GM23338 (cell line): ENCODE results near the gene ENOX2. TPM values are rescaled to one million over a fixed set of nuclear protein-coding genes. Genes with fewer than 3 reads are reported as not detected.

Experiments used
- ATAC-seq: fragments of 200-7000 bp; cut with Tn5 transposase; 3 replicates; pipeline ENCODE4 v1.9.1; 2020
- DNase-seq: peaks from one replicate; pipeline ENCODE4 v3.0.0-alpha.2; 2015; ENCODE audit warnings: low spot score
- H2AFZ ChIP-seq: fragments of 200-600 bp; sonication (generic); 2 replicates; pipeline ENCODE4 v1.8.0; 2016; ENCODE audit warnings: antibody characterized with exemption, mild to moderate bottlenecking, moderate library complexity
- H3F3A ChIP-seq: fragments of 200-600 bp; sonication (generic); replicated peaks from 2 replicates; pipeline ENCODE4 v1.8.0; 2017; ENCODE audit warnings: antibody characterized with exemption, mixed run types, low read depth
- H3K27ac ChIP-seq: fragments of 200-600 bp; sonication (generic); 2 replicates; pipeline ENCODE4 v1.6.1; 2016; ENCODE audit warnings: low read depth
- H3K27me3 ChIP-seq: fragments of 200-600 bp; sonication (generic); 2 replicates; pipeline ENCODE4 v1.8.0; 2016; ENCODE audit warnings: mild to moderate bottlenecking, mixed run types, moderate library complexity; ENCODE audit not compliant: insufficient read depth
- H3K36me3 ChIP-seq: fragments of 200-600 bp; sonication (generic); 2 replicates; pipeline ENCODE4 v1.8.0; 2016; ENCODE audit warnings: mild to moderate bottlenecking; ENCODE audit not compliant: insufficient read depth
- H3K4me1 ChIP-seq: fragments of 200-600 bp; sonication (generic); 2 replicates; pipeline ENCODE4 v1.8.0; 2016; ENCODE audit warnings: mild to moderate bottlenecking, moderate library complexity; ENCODE audit not compliant: insufficient read depth
- H3K4me2 ChIP-seq: fragments of 200-600 bp; sonication (generic); 2 replicates; pipeline ENCODE4 v1.7.1; 2017; ENCODE audit warnings: mixed run types
- H3K4me3 ChIP-seq: fragments of 200-600 bp; sonication (generic); 2 replicates; pipeline ENCODE4 v1.6.1; 2016; ENCODE audit warnings: mixed run types
- H3K79me2 ChIP-seq: fragments of 200-600 bp; sonication (generic); replicated peaks from 2 replicates; pipeline ENCODE4 v1.8.0; 2017; ENCODE audit warnings: mild to moderate bottlenecking; ENCODE audit not compliant: insufficient read depth
- H3K9me2 ChIP-seq: fragments of 200-600 bp; sonication (generic); 2 replicates; pipeline ENCODE4 v1.8.0; 2017; ENCODE audit not compliant: insufficient read depth
- H4K20me1 ChIP-seq: fragments of 200-600 bp; sonication (generic); replicated peaks from 2 replicates; pipeline ENCODE4 v1.8.0; 2017; ENCODE audit warnings: mild to moderate bottlenecking; ENCODE audit not compliant: insufficient read depth
- H3K27ac Mint-ChIP-seq: 2 replicates; pipeline ENCODE4 v1.8.0; 2020; ENCODE audit warnings: inconsistent platforms, mild to moderate bottlenecking, moderate library complexity, mixed read lengths
- H3K27me3 Mint-ChIP-seq: 3 replicates; pipeline ENCODE4 v1.8.0; 2022; ENCODE audit warnings: low read depth, mild to moderate bottlenecking, moderate library complexity, mixed read lengths, inconsistent platforms; ENCODE audit not compliant: insufficient read depth, poor library complexity
- H3K36me3 Mint-ChIP-seq: 3 replicates; pipeline ENCODE4 v1.8.0; 2021; ENCODE audit warnings: low read depth, mild to moderate bottlenecking, inconsistent platforms, moderate library complexity, mixed read lengths
- H3K4me1 Mint-ChIP-seq: 3 replicates; pipeline ENCODE4 v1.8.0; 2020; ENCODE audit warnings: mild to moderate bottlenecking, inconsistent platforms, mixed read lengths
- H3K4me3 Mint-ChIP-seq: 3 replicates; pipeline ENCODE4 v1.8.0; 2021; ENCODE audit warnings: moderate library complexity, mild to moderate bottlenecking, inconsistent platforms, mixed read lengths
- H3K9me3 Mint-ChIP-seq: 3 replicates; pipeline ENCODE4 v1.8.0; 2020; ENCODE audit warnings: moderate library complexity, mild to moderate bottlenecking, inconsistent platforms, mixed read lengths
- STAT1 ChIP-seq: IDR thresholded peaks from one replicate; pipeline ENCODE4 v1.6.1; 2016; ENCODE audit warnings: antibody characterized with exemption; ENCODE audit not compliant: unreplicated experiment
- ZNF114 ChIP-seq: fragments of 250-450 bp; sonication (Bioruptor Pico); IDR thresholded peaks from 2 replicates; pipeline ENCODE4 v1.5.0; 2020; ENCODE audit warnings: mild to moderate bottlenecking, moderate library complexity
- polyA plus RNA-seq: library from polyadenylated mRNA; unstranded; fragments of >200 nt; fragmentation: Nextera tagmentation; extraction: Ambion mirVana; gene quantifications from 2 replicates; pipeline ENCODE4 v1.2.1, GENCODE V29; 2016
- total RNA-seq: library from RNA; depleted of rRNA; stranded (reverse); fragments of >200 nt; shearing (Covaris generic); gene quantifications from 2 replicates; pipeline ENCODE4 v1.2.3, GENCODE V29; 2014
- TF ChIP-seq, protein P1 (sequence below): fragments of 250-450 bp; sonication (Bioruptor Pico); IDR thresholded peaks from 2 replicates; pipeline ENCODE4 v1.5.0; 2020; ENCODE audit warnings: mild to moderate bottlenecking, moderate library complexity
- TF ChIP-seq, protein P2 (sequence below): IDR thresholded peaks from one replicate; pipeline ENCODE4 v1.6.1; 2018; ENCODE audit warnings: antibody characterized with exemption; ENCODE audit not compliant: unreplicated experiment

The ENOX2 gene
- total and polyA plus RNA-seq, 2 experiments from 2014 or later, result 9.6 to 11.2 TPM

DNA sequence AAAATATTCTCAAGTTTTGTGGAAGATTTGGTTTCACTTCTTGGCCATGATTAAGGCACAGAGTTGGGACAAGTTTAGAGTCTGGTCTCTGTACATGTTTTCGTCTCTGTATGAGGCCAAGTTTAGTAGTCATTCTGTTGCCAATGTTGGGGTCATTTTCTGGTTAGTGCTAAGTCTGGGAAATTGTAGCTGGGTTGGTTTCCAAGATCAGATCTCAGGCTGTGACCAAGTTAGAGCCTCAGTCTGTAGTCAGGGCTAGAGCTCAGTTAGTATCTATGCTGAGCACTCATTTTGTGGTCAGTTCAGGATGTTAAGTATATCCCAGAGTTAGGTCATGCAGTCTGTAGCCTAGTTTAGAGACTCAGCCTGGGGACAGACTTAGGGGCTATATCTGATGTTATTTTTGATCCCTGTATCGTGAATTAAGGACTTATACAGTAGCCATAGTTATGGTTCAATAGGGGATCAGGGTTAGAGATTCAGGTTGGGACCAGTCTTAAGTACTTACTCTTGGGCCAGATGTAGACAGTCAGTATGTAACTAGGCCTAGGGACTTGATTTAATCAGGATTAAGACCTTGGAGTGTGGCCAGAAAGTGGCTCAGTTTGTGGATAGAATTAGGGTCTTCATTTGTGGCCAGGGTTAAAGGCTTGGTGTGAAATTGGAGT is 6.6 kb upstream of the ENOX2 start:
- TF ChIP-seq, protein P1, sequence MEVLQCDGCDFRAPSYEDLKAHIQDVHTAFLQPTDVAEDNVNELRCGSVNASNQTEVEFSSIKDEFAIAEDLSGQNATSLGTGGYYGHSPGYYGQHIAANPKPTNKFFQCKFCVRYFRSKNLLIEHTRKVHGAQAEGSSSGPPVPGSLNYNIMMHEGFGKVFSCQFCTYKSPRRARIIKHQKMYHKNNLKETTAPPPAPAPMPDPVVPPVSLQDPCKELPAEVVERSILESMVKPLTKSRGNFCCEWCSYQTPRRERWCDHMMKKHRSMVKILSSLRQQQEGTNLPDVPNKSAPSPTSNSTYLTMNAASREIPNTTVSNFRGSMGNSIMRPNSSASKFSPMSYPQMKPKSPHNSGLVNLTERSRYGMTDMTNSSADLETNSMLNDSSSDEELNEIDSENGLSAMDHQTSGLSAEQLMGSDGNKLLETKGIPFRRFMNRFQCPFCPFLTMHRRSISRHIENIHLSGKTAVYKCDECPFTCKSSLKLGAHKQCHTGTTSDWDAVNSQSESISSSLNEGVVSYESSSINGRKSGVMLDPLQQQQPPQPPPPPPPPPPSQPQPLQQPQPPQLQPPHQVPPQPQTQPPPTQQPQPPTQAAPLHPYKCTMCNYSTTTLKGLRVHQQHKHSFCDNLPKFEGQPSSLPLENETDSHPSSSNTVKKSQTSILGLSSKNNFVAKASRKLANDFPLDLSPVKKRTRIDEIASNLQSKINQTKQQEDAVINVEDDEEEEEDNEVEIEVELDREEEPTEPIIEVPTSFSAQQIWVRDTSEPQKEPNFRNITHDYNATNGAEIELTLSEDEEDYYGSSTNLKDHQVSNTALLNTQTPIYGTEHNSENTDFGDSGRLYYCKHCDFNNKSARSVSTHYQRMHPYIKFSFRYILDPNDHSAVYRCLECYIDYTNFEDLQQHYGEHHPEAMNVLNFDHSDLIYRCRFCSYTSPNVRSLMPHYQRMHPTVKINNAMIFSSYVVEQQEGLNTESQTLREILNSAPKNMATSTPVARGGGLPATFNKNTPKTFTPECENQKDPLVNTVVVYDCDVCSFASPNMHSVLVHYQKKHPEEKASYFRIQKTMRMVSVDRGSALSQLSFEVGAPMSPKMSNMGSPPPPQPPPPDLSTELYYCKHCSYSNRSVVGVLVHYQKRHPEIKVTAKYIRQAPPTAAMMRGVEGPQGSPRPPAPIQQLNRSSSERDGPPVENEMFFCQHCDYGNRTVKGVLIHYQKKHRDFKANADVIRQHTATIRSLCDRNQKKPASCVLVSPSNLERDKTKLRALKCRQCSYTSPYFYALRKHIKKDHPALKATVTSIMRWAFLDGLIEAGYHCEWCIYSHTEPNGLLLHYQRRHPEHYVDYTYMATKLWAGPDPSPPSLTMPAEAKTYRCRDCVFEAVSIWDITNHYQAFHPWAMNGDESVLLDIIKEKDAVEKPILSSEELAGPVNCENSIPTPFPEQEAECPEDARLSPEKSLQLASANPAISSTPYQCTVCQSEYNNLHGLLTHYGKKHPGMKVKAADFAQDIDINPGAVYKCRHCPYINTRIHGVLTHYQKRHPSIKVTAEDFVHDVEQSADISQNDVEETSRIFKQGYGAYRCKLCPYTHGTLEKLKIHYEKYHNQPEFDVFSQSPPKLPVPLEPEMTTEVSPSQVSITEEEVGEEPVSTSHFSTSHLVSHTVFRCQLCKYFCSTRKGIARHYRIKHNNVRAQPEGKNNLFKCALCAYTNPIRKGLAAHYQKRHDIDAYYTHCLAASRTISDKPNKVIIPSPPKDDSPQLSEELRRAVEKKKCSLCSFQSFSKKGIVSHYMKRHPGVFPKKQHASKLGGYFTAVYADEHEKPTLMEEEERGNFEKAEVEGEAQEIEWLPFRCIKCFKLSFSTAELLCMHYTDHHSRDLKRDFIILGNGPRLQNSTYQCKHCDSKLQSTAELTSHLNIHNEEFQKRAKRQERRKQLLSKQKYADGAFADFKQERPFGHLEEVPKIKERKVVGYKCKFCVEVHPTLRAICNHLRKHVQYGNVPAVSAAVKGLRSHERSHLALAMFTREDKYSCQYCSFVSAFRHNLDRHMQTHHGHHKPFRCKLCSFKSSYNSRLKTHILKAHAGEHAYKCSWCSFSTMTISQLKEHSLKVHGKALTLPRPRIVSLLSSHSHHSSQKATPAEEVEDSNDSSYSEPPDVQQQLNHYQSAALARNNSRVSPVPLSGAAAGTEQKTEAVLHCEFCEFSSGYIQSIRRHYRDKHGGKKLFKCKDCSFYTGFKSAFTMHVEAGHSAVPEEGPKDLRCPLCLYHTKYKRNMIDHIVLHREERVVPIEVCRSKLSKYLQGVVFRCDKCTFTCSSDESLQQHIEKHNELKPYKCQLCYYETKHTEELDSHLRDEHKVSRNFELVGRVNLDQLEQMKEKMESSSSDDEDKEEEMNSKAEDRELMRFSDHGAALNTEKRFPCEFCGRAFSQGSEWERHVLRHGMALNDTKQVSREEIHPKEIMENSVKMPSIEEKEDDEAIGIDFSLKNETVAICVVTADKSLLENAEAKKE (CRISPR knock-in tag), result no peak
- TF ChIP-seq ZNF114 (CRISPR knock-in tag) (no peak), STAT1 (no peak)
- TF ChIP-seq, protein P2, sequence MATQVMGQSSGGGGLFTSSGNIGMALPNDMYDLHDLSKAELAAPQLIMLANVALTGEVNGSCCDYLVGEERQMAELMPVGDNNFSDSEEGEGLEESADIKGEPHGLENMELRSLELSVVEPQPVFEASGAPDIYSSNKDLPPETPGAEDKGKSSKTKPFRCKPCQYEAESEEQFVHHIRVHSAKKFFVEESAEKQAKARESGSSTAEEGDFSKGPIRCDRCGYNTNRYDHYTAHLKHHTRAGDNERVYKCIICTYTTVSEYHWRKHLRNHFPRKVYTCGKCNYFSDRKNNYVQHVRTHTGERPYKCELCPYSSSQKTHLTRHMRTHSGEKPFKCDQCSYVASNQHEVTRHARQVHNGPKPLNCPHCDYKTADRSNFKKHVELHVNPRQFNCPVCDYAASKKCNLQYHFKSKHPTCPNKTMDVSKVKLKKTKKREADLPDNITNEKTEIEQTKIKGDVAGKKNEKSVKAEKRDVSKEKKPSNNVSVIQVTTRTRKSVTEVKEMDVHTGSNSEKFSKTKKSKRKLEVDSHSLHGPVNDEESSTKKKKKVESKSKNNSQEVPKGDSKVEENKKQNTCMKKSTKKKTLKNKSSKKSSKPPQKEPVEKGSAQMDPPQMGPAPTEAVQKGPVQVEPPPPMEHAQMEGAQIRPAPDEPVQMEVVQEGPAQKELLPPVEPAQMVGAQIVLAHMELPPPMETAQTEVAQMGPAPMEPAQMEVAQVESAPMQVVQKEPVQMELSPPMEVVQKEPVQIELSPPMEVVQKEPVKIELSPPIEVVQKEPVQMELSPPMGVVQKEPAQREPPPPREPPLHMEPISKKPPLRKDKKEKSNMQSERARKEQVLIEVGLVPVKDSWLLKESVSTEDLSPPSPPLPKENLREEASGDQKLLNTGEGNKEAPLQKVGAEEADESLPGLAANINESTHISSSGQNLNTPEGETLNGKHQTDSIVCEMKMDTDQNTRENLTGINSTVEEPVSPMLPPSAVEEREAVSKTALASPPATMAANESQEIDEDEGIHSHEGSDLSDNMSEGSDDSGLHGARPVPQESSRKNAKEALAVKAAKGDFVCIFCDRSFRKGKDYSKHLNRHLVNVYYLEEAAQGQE, result no peak
- H3K9me3 Mint-ChIP-seq, result no peaks in the 10 kb centered on the region
- H2AFZ ChIP-seq, result no peak overlapping the region
- DNase-seq, result no peak
- no peaks in the 10 kb centered on the region for H3K27me3 ChIP-seq
- no peak overlapping the region for H3K4me3 ChIP-seq
- H3K27ac Mint-ChIP-seq, result no peak overlapping the region
- H3K9me2 ChIP-seq, result no peaks in the 10 kb centered on the region
- H3K4me1 Mint-ChIP-seq, result no peaks in the 10 kb centered on the region
- no peaks in the 10 kb centered on the region for H3F3A ChIP-seq
- H3K36me3 ChIP-seq, result no peaks in the 10 kb centered on the region
- no peaks in the 10 kb centered on the region for H4K20me1 ChIP-seq
- no peaks in the 10 kb centered on the region for H3K36me3 Mint-ChIP-seq
- no peaks in the 10 kb centered on the region for H3K79me2 ChIP-seq
- H3K27me3 Mint-ChIP-seq, result no peaks in the 10 kb centered on the region
- no peak overlapping the region for H3K4me2 ChIP-seq
- no peak overlapping the region for H3K4me3 Mint-ChIP-seq
- H3K27ac ChIP-seq, result no peak overlapping the region
- H3K4me1 ChIP-seq, result no peaks in the 10 kb centered on the region
- no peak for ATAC-seq
